SK-N-SH treated with all-trans-retinoic acid at 6 μM for 48 hours (cell line): ENCODE data around the gene UCN.

ENCODE experiments used
- ATAC-seq: fragments of 200-7000 bp; cut with Tn5 transposase; 3 replicates; pipeline ENCODE4 v1.9.1; 2020; ENCODE audit warnings: mild to moderate bottlenecking, moderate library complexity
- ARNTL ChIP-seq: fragments of 450-650 bp; formaldehyde crosslinking; IDR thresholded peaks from 2 replicates; pipeline ENCODE4 v1.5.0; 2020; ENCODE audit warnings: low read depth, mild to moderate bottlenecking, moderate library complexity, borderline replicate concordance
- BACH2 ChIP-seq: fragments of 250-450 bp; sonication (Bioruptor Pico); IDR thresholded peaks from 2 replicates; pipeline ENCODE4 v1.9.0; 2021; ENCODE audit warnings: mild to moderate bottlenecking, borderline replicate concordance
- CREB5 ChIP-seq: fragments of 250-450 bp; sonication (Bioruptor Pico); IDR thresholded peaks from 2 replicates; pipeline ENCODE4 v1.5.1; 2020; ENCODE audit warnings: low read depth, mild to moderate bottlenecking, moderate library complexity
- CSDC2 ChIP-seq: fragments of 250-450 bp; sonication (Bioruptor Pico); IDR thresholded peaks from 2 replicates; pipeline ENCODE4 v1.5.0; 2020; ENCODE audit warnings: mild to moderate bottlenecking, moderate library complexity
- CSRNP3 ChIP-seq: fragments of 250-450 bp; sonication (Bioruptor Pico); IDR thresholded peaks from 2 replicates; pipeline ENCODE4 v1.5.1; 2021; ENCODE audit warnings: mild to moderate bottlenecking, moderate library complexity
- ESRRG ChIP-seq: fragments of 250-450 bp; sonication (Bioruptor Pico); IDR thresholded peaks from 2 replicates; pipeline ENCODE4 v1.6.1; 2021; ENCODE audit warnings: mild to moderate bottlenecking
- GLIS3 ChIP-seq: fragments of 250-450 bp; sonication (Bioruptor Pico); IDR thresholded peaks from 2 replicates; pipeline ENCODE4 v1.5.0; 2020; ENCODE audit warnings: mild to moderate bottlenecking, moderate library complexity
- ISL1 ChIP-seq: fragments of 250-450 bp; sonication (Bioruptor Pico); IDR thresholded peaks from 2 replicates; pipeline ENCODE4 v2.1.2; 2022; ENCODE audit warnings: mild to moderate bottlenecking, moderate library complexity
- PATZ1 ChIP-seq: fragments of 250-450 bp; sonication (Bioruptor Pico); IDR thresholded peaks from 2 replicates; pipeline ENCODE4 v1.8.0; 2020; ENCODE audit warnings: mild to moderate bottlenecking, moderate library complexity, borderline replicate concordance
- POU6F1 ChIP-seq: fragments of 250-450 bp; sonication (Bioruptor Pico); IDR thresholded peaks from 2 replicates; pipeline ENCODE4 v1.8.0; 2021; ENCODE audit warnings: low read depth, mild to moderate bottlenecking, moderate library complexity, borderline replicate concordance
- PPARA ChIP-seq: fragments of 250-450 bp; sonication (Bioruptor Pico); IDR thresholded peaks from 2 replicates; pipeline ENCODE4 v1.5.0; 2020; ENCODE audit warnings: mild to moderate bottlenecking, borderline replicate concordance
- RARB ChIP-seq: fragments of 250-450 bp; sonication (Bioruptor Pico); IDR thresholded peaks from 2 replicates; pipeline ENCODE4 v1.8.0; 2021; ENCODE audit warnings: mild to moderate bottlenecking, moderate library complexity
- SNAI2 ChIP-seq: fragments of 250-450 bp; sonication (Bioruptor Pico); IDR thresholded peaks from 2 replicates; pipeline ENCODE4 v1.5.0; 2020; ENCODE audit warnings: mild to moderate bottlenecking, moderate library complexity
- TCF4 ChIP-seq: fragments of 250-450 bp; sonication (Bioruptor Pico); IDR thresholded peaks from 2 replicates; pipeline ENCODE4 v1.8.0; 2021; ENCODE audit warnings: mild to moderate bottlenecking, moderate library complexity, borderline replicate concordance
- TSHZ2 ChIP-seq: fragments of 250-450 bp; sonication (Bioruptor Pico); IDR thresholded peaks from 2 replicates; pipeline ENCODE4 v1.5.0; 2020; ENCODE audit warnings: mild to moderate bottlenecking, moderate library complexity
- ZC3H10 ChIP-seq: fragments of 250-450 bp; sonication (Bioruptor Pico); IDR thresholded peaks from 2 replicates; pipeline ENCODE4 v1.5.1; 2021; ENCODE audit warnings: mild to moderate bottlenecking, moderate library complexity
- ZFP3 ChIP-seq: fragments of 250-450 bp; sonication (Bioruptor Pico); IDR thresholded peaks from 2 replicates; pipeline ENCODE4 v1.5.0; 2020; ENCODE audit warnings: mild to moderate bottlenecking, moderate library complexity
- ZFP30 ChIP-seq: fragments of 450-650 bp; formaldehyde crosslinking; IDR thresholded peaks from 2 replicates; pipeline ENCODE4 v1.5.0; 2022; ENCODE audit warnings: mild to moderate bottlenecking, moderate library complexity
- ZNF565 ChIP-seq: fragments of 450-650 bp; formaldehyde crosslinking; conservative IDR thresholded peaks from 2 replicates; pipeline ENCODE4 v1.5.0; 2020; ENCODE audit warnings: low read depth, mild to moderate bottlenecking, moderate library complexity
- ZNF70 ChIP-seq: fragments of 450-650 bp; formaldehyde crosslinking; IDR thresholded peaks from 2 replicates; pipeline ENCODE4 v1.5.0; 2020; ENCODE audit warnings: mild to moderate bottlenecking, moderate library complexity
- ZNF8 ChIP-seq: fragments of 450-650 bp; formaldehyde crosslinking; IDR thresholded peaks from 2 replicates; pipeline ENCODE4 v1.5.0; 2020; ENCODE audit warnings: mild to moderate bottlenecking, moderate library complexity

The UCN gene

GRCh38 chr2:27296481-27296880 lies 11.8 kb downstream of the UCN start (continued):
- TF ChIP-seq TCF4 (no peak), ZC3H10 (CRISPR knock-in tag) (no peak), CREB5 (CRISPR knock-in tag) (no peak), ZFP3 (CRISPR knock-in tag) (no peak), SNAI2 (CRISPR knock-in tag) (no peak), CSDC2 (CRISPR knock-in tag) (no peak), ZFP30 (no peak), ARNTL (CRISPR knock-in tag) (no peak), ZNF8 (no peak), ZNF70 (no peak), BACH2 (no peak), PPARA (CRISPR knock-in tag) (no peak)

- no peak for ATAC-seq
- TF ChIP-seq BACH2 (no peak), CREB5 (CRISPR knock-in tag) (no peak), PATZ1 (CRISPR knock-in tag) (no peak), TSHZ2 (CRISPR knock-in tag) (no peak), ISL1 (CRISPR knock-in tag) (no peak), CSRNP3 (CRISPR knock-in tag) (no peak), ZNF565 (CRISPR knock-in tag) (no peak), PPARA (CRISPR knock-in tag) (no peak), ZNF70 (no peak), GLIS3 (no peak), TCF4 (no peak), ZNF8 (no peak), ESRRG (CRISPR knock-in tag) (no peak), ARNTL (CRISPR knock-in tag) (no peak), POU6F1 (no peak)
Observed at GRCh38 chr2:27294928-27295327, 13.3 kb downstream of the UCN start.

GRCh38 chr2:27291865-27292264 lies 16.4 kb downstream of the UCN start:
- peak; percentile 67 for ATAC-seq

More at GRCh38 chr2:27291865-27292264, 16.4 kb downstream of the UCN start:
- no peak for TF ChIP-seq BACH2
- TF ChIP-seq ZNF8 = no peak
- TF ChIP-seq ISL1 (CRISPR knock-in tag) = no peak
- TF ChIP-seq ESRRG (CRISPR knock-in tag) = no peak
- no peak for TF ChIP-seq RARB (CRISPR knock-in tag)
